Measurements from ENCODE around the gene FAM20C. TPM values are rescaled to one million over a fixed set of nuclear protein-coding genes. Genes with fewer than 3 reads are reported as not detected.

Gene FAM20C
- polyA plus RNA-seq, 1 experiment: 32.5 TPM

- CTCF ChIA-PET: no interaction called here
Observed at GRCh38 chr7:212754-213153, 20.4 kb downstream of the FAM20C start.

GRCh38 chr7:213324-213993, 21.1 kb downstream of the FAM20C start:
- no peak for TF ChIP-seq CTCF (IDR thresholded peaks at IDR 0.05; ENCODE audit: insufficient read depth, low read depth, low read length)
- Histone ChIP-seq H3K36me3 (ENCODE audit: control insufficient read depth, insufficient read depth, low read length) (peaks cover 42% of the 10 kb centered on the region), H3K4me3 (ENCODE audit: low read depth, low read length) (no peak overlapping the region), H3K27me3 (ENCODE audit: control insufficient read depth, insufficient read depth, low read length) (no peaks in the 10 kb centered on the region)
- no peak for DNase-seq (ENCODE audit: low read depth)
- POLR2A ChIA-PET: interaction anchor here (0.6 to 0.7 kb wide), 3 partner anchors 11 to 124 kb away, joined by 3 to 4 read pairs (median 3); no protein-coding TSS in a partner anchor
- CTCF ChIA-PET: interaction anchor here (1.8 kb wide), 1 partner anchor 21 kb away, joined by 5 read pairs; the partner anchor contains the start of gene FAM20C

More at GRCh38 chr7:212754-213153, 20.4 kb downstream of the FAM20C start:
- Histone ChIP-seq H3K36me3 (ENCODE audit: control insufficient read depth, insufficient read depth, low read length) (peaks cover 38% of the 10 kb centered on the region), H3K27me3 (ENCODE audit: control insufficient read depth, insufficient read depth, low read length) (no peaks in the 10 kb centered on the region), H3K4me3 (ENCODE audit: low read depth, low read length) (no peak overlapping the region)
- no peak for TF ChIP-seq CTCF (IDR thresholded peaks at IDR 0.05; ENCODE audit: insufficient read depth, low read depth, low read length)
- POLR2A ChIA-PET: no interaction called here
- no peak for DNase-seq (ENCODE audit: low read depth)

DNA sequence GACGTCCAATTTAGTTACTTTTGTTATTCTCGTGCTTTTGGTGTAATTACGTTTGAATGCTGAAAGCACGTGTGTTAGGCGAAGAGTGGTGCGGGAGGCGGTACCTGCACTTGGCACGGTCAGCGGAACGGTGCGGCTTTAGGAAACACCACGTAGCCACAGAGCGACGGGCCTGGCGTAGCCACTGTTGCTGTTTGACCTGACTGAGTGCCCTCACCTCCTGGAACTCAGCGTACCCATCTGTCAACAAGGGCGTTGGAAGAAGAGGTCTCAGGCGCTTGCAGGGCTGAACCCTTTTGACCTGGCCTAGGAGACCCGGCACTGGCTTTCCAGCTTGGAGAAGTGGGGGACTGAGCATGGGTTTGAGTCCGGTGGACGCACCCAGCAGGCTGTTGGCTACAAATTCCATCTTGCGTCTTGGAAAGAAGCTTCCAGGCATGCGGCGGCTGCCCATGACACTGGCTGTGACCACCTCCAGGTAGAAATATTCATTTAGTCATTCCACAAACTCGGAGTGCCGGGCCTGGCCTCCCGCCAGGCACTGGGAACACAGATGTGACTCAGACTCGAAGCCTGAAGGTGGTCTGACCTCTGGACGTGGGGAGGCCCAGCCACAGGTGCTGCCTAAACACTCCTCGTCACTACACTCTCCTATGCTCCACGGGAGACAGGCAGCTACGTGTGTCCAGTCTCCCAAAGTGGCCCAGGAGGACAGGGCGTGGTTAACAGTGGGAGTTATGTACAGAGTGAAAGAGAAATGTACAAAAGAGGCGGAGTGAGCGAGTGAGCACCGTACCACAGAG, 22.2 kb downstream of the FAM20C start:
- no peaks in the 10 kb centered on the region for H3K27me3 ChIP-seq (ENCODE audit: control insufficient read depth, insufficient read depth, low read length)
- CTCF ChIA-PET: interaction anchor here (0.6 to 1.8 kb wide), 2 partner anchors 19 to 22 kb away, joined by 3 to 5 read pairs; partner anchors contain the start of gene FAM20C
- H3K36me3 ChIP-seq (ENCODE audit: control insufficient read depth, insufficient read depth, low read length): peaks cover 40% of the 10 kb centered on the region
- no peak for TF ChIP-seq CTCF (IDR thresholded peaks at IDR 0.05; ENCODE audit: insufficient read depth, low read depth, low read length)
- no peak for DNase-seq (ENCODE audit: low read depth)
- no peak overlapping the region for H3K4me3 ChIP-seq (ENCODE audit: low read depth, low read length)
- POLR2A ChIA-PET: no interaction called here

GRCh38 chr7:216360-217300, 24.3 kb downstream of the FAM20C start:
- no peak for TF ChIP-seq CTCF (IDR thresholded peaks at IDR 0.05; ENCODE audit: insufficient read depth, low read depth, low read length)
- POLR2A ChIA-PET: no interaction called here
- CTCF ChIA-PET: interaction anchor here (0.9 kb wide), 1 partner anchor 152 kb away, joined by 3 read pairs; no protein-coding TSS in a partner anchor
- Histone ChIP-seq H3K27me3 (ENCODE audit: control insufficient read depth, insufficient read depth, low read length) (no peaks in the 10 kb centered on the region), H3K4me3 (ENCODE audit: low read depth, low read length) (no peak overlapping the region), H3K36me3 (ENCODE audit: control insufficient read depth, insufficient read depth, low read length) (peaks cover 30% of the 10 kb centered on the region)
- DNase-seq (ENCODE audit: low read depth): no peak

Data from BJ (cell line).